ENCODE measurements around the gene CDON. TPM values are rescaled to one million over a fixed set of nuclear protein-coding genes. Genes with fewer than 3 reads are reported as not detected.

Gene CDON
- total RNA-seq, 4 donors from 2014 or later = 1.0 to 2.0 (median 1.8) TPM

- H3K27ac ChIP-seq = no peak overlapping the region
- H3K4me3 ChIP-seq = no peak overlapping the region
- no peaks in the 10 kb centered on the region for H3K27me3 ChIP-seq
- in situ Hi-C loops (cut with MboI; ENCODE audit: low sequenced_read_pairs in 4 of 4) (no loop called here), intact Hi-C loops (cut with DNase I; ENCODE audit: low total_unique reads) (no loop called here)
- TF ChIP-seq CTCF (IDR thresholded peaks at IDR 0.05 in 4 of 5, conservative IDR thresholded peaks at IDR 0.05 in 1 of 5) (no peak), POLR2A (IDR thresholded peaks at IDR 0.05) (no peak)
- ATAC-seq (no peak), DNase-seq (no peak)
- no peaks in the 10 kb centered on the region for H3K36me3 ChIP-seq
- H3K9me3 ChIP-seq = no peaks in the 10 kb centered on the region
- no peaks in the 10 kb centered on the region for H3K4me1 ChIP-seq
Observed at GRCh38 chr11:126048197-126048596, 14.5 kb downstream of the CDON start.

GRCh38 chr11:126046570-126047195, 16.0 kb downstream of the CDON start:
- in situ Hi-C loops (cut with MboI; ENCODE audit: low sequenced_read_pairs in 4 of 4) = no loop called here
- Histone ChIP-seq H3K9me3 (no peaks in the 10 kb centered on the region), H3K4me3 (no peak overlapping the region), H3K36me3 (no peaks in the 10 kb centered on the region), H3K27ac (no peak overlapping the region), H3K27me3 (no peaks in the 10 kb centered on the region), H3K4me1 (no peaks in the 10 kb centered on the region)
- intact Hi-C loops (cut with DNase I; ENCODE audit: low total_unique reads) = no loop called here
- DNase-seq (no peak), ATAC-seq (no peak)
- no peak for TF ChIP-seq POLR2A (IDR thresholded peaks at IDR 0.05)
- TF ChIP-seq CTCF (IDR thresholded peaks at IDR 0.05 in 4 of 5, conservative IDR thresholded peaks at IDR 0.05 in 1 of 5) = no peak

GRCh38 chr11:126039485-126040271, 23.0 kb downstream of the CDON start:
- H3K36me3 ChIP-seq = no peaks in the 10 kb centered on the region
- no peak overlapping the region for H3K4me3 ChIP-seq
- peaks cover 0 to 2% of the 10 kb centered on the region in 2 donors for H3K4me1 ChIP-seq
- intact Hi-C loops (cut with DNase I; ENCODE audit: low total_unique reads) = no loop called here
- H3K27me3 ChIP-seq = no peaks in the 10 kb centered on the region
- no peak for TF ChIP-seq CTCF (IDR thresholded peaks at IDR 0.05 in 4 of 5, conservative IDR thresholded peaks at IDR 0.05 in 1 of 5)
- TF ChIP-seq POLR2A (IDR thresholded peaks at IDR 0.05) = no peak
- H3K27ac ChIP-seq = no peak overlapping the region
- ATAC-seq = no peak
- no peaks in the 10 kb centered on the region for H3K9me3 ChIP-seq
- no peak for DNase-seq
- in situ Hi-C loops (cut with MboI; ENCODE audit: low sequenced_read_pairs in 4 of 4) = no loop called here

GRCh38 chr11:126035718-126036117, 26.9 kb downstream of the CDON start:
- intact Hi-C loops (cut with DNase I; ENCODE audit: low total_unique reads) = no loop called here
- Histone ChIP-seq H3K9me3 (no peaks in the 10 kb centered on the region), H3K27me3 (no peaks in the 10 kb centered on the region), H3K4me3 (no peak overlapping the region), H3K27ac (no peak overlapping the region), H3K4me1 (peaks cover 0 to 2% of the 10 kb centered on the region in 2 donors), H3K36me3 (no peaks in the 10 kb centered on the region)
- TF ChIP-seq CTCF (IDR thresholded peaks at IDR 0.05 in 4 of 5, conservative IDR thresholded peaks at IDR 0.05 in 1 of 5) (no peak), POLR2A (IDR thresholded peaks at IDR 0.05) (no peak)
- DNase-seq = no peak
- ATAC-seq = no peak
- in situ Hi-C loops (cut with MboI; ENCODE audit: low sequenced_read_pairs in 4 of 4) = no loop called here

Measured in gastrocnemius medialis (tissue), 4 donors.